ENCODE results near the gene MSTO1. TPM values are rescaled to one million over a fixed set of nuclear protein-coding genes. Genes with fewer than 3 reads are reported as not detected.
"Not testable (repeated sequence)": the region's sequence is repeated elsewhere in the genome, so short reads cannot be mapped to it uniquely, and the experiment has no call there.

The MSTO1 gene
- 10 to 100 TPM in 3 of 4 donors, 1 to 10 TPM in 1; 5.7 to 13.4 (median 11.2) TPM for total RNA-seq

GRCh38 chr1:155609515-155610256, at the start of gene MSTO1:
TSS of gene MSTO1 (plus strand) at chr1:155610218. CDS start at chr1:155610249, 31 bp downstream.
- Histone ChIP-seq H3K36me3 (peaks cover 0 to 19% (median 14%) of the 10 kb centered on the region in 4 donors), H3K27ac (replicated peaks in 1 of 4) (peak within 1 kb of the TSS; percentile 72 to 83 (median 76)), H3K9me3 (no peaks in the 10 kb centered on the region), H3K4me3 (peak within 1 kb of the TSS; percentile 60 to 71 (median 69)), H3K4me1 (peaks cover 3 to 5% (median 4%) of the 10 kb centered on the region in 4 donors), H3K27me3 (no peaks in the 10 kb centered on the region)
- peak; percentile 99 for DNase-seq (ENCODE audit: extremely low spot score)
- 19% methylated on average over 18 of the region's 47 CpGs for WGBS
- TF ChIP-seq POLR2A (IDR thresholded peaks at IDR 0.05; ENCODE audit: low read depth) = no peak
- TF ChIP-seq CTCF (IDR thresholded peaks at IDR 0.05) = peak in 1 of 3 experiments; percentile 15
- TF ChIP-seq POLR2AphosphoS5 (IDR thresholded peaks at IDR 0.05) = peak; percentile 67 to 68
- intact Hi-C loops (cut with DNase I) = no loop called here

GRCh38 chr1:155561779-155562580, 48.0 kb upstream of the MSTO1 start:
- H3K4me3 ChIP-seq = peak overlapping the region; percentile 76 to 97 (median 86)
- H3K27ac ChIP-seq (replicated peaks in 1 of 4) = peak overlapping the region; percentile 92 to 98 (median 97)
- H3K9me3 ChIP-seq; H3K27me3 ChIP-seq; H3K36me3 ChIP-seq; intact Hi-C loops (cut with DNase I); DNase-seq (ENCODE audit: extremely low spot score): not testable (repeated sequence)
- whole genome bisulfite sequencing = under 1% methylated on average over 23 of the region's 56 CpGs
- H3K4me1 ChIP-seq = peaks cover 32 to 60% (median 53%) of the 10 kb centered on the region in 4 donors

GRCh38 chr1:155562581-155563376, 47.2 kb upstream of the MSTO1 start, which contains the start of gene ASH1L:
TSS of gene ASH1L (minus strand) at chr1:155562803. CDS start at chr1:155521519, 41,284 bp downstream.
- TF ChIP-seq POLR2A (IDR thresholded peaks at IDR 0.05; ENCODE audit: low read depth) (peak; percentile 84), POLR2AphosphoS5 (IDR thresholded peaks at IDR 0.05) (peak; percentile 93 to 97), EP300 (IDR thresholded peaks at IDR 0.05) (no peak), CTCF (IDR thresholded peaks at IDR 0.05) (no peak)
- Histone ChIP-seq H3K27ac (replicated peaks in 1 of 4) (peak within 1 kb of the TSS; percentile 92 to 98 (median 97)), H3K4me3 (peak within 1 kb of the TSS; percentile 76 to 97 (median 86)), H3K9me3 (no peaks in the 10 kb centered on the region), H3K27me3 (no peaks in the 10 kb centered on the region), H3K36me3 (no peaks in the 10 kb centered on the region), H3K4me1 (peaks cover 32 to 53% (median 47%) of the 10 kb centered on the region in 4 donors)
- peak; percentile 97 for DNase-seq (ENCODE audit: extremely low spot score)
- WGBS = 0% methylated on average over 17 of the region's 87 CpGs
- intact Hi-C loops (cut with DNase I) = no loop called here

GRCh38 chr1:155563377-155564022, 46.5 kb upstream of the MSTO1 start:
- whole genome bisulfite sequencing = 2% methylated on average over 17 of the region's 19 CpGs
- H3K9me3 ChIP-seq; H3K36me3 ChIP-seq; H3K27me3 ChIP-seq; intact Hi-C loops (cut with DNase I); DNase-seq (ENCODE audit: extremely low spot score): not testable (repeated sequence)
- Histone ChIP-seq H3K4me1 (peaks cover 28 to 46% (median 41%) of the 10 kb centered on the region in 4 donors), H3K27ac (replicated peaks in 1 of 4) (peak overlapping the region; percentile 92 to 98 (median 97)), H3K4me3 (peak overlapping the region; percentile 76 to 97 (median 86))

GRCh38 chr1:155569988-155570592, 39.9 kb upstream of the MSTO1 start:
- intact Hi-C loops (cut with DNase I) = no loop called here
- WGBS = 86% methylated on average over 6 of the region's 6 CpGs

More at GRCh38 chr1:155569988-155570592, 39.9 kb upstream of the MSTO1 start:
- H3K4me3 ChIP-seq = no peak overlapping the region
- H3K4me1 ChIP-seq = peaks cover 2 to 7% (median 4%) of the 10 kb centered on the region in 4 donors
- peaks cover 0 to 18% (median 2%) of the 10 kb centered on the region in 4 donors for H3K36me3 ChIP-seq
- no peak overlapping the region for H3K27ac ChIP-seq (replicated peaks in 1 of 4)
- H3K9me3 ChIP-seq = no peaks in the 10 kb centered on the region
- TF ChIP-seq POLR2A (IDR thresholded peaks at IDR 0.05; ENCODE audit: low read depth) (no peak), EP300 (IDR thresholded peaks at IDR 0.05) (no peak), CTCF (IDR thresholded peaks at IDR 0.05) (no peak), POLR2AphosphoS5 (IDR thresholded peaks at IDR 0.05) (no peak)
- no peak for DNase-seq (ENCODE audit: extremely low spot score)
- no peaks in the 10 kb centered on the region for H3K27me3 ChIP-seq

Measured in esophagus muscularis mucosa (tissue), 4 donors.